COLO829 (cell line): ENCODE measurements around the gene FAM117A.

Experiments
- DNase-seq: peaks from one replicate; pipeline ENCODE4 v3.0.0; 2012; ENCODE audit warnings: low spot score

The FAM117A gene

GRCh38 chr17:49763735-49764558 is at the start of gene FAM117A:
FAM117A (minus strand) TSS chr17:49764131; CDS start chr17:49764087, 44 bp downstream.
- peak; percentile 100 for DNase-seq

GRCh38 chr17:49809056-49809455 is 45.1 kb upstream of the FAM117A start:
- DNase-seq: no peak

GRCh38 chr17:49798738-49799137 is 34.8 kb upstream of the FAM117A start:
- DNase-seq: no peak

- DNase-seq: peak; percentile 18
Observed at GRCh38 chr17:49798182-49798581, 34.3 kb upstream of the FAM117A start.

GRCh38 chr17:49795372-49795771 is 31.4 kb upstream of the FAM117A start:
- DNase-seq: no peak

GRCh38 chr17:49793309-49793708 is 29.4 kb upstream of the FAM117A start:
- no peak for DNase-seq

GRCh38 chr17:49789243-49789578 is 25.3 kb upstream of the FAM117A start:
- DNase-seq: no peak

- peak; percentile 89 for DNase-seq
Observed at GRCh38 chr17:49788478-49789242, 24.7 kb upstream of the FAM117A start, which contains the start of gene KAT7. KAT7 (plus strand) TSS chr17:49788681; CDS start chr17:49788835, 154 bp downstream.

GRCh38 chr17:49787884-49788477 is 24.1 kb upstream of the FAM117A start:
- DNase-seq: no peak

- no peak for DNase-seq
Observed at GRCh38 chr17:49784636-49785035, 20.7 kb upstream of the FAM117A start.

- no peak for DNase-seq
Observed at GRCh38 chr17:49783791-49784190, 19.9 kb upstream of the FAM117A start.

- no peak for DNase-seq
Observed at GRCh38 chr17:49783071-49783715, 19.3 kb upstream of the FAM117A start.

GRCh38 chr17:49779739-49780231 is 15.9 kb upstream of the FAM117A start:
- DNase-seq: no peak

- no peak for DNase-seq
Observed at GRCh38 chr17:49779156-49779738, 15.3 kb upstream of the FAM117A start.

GRCh38 chr17:49777563-49777962 is 13.6 kb upstream of the FAM117A start:
- no peak for DNase-seq

GRCh38 chr17:49776551-49777300 is 12.8 kb upstream of the FAM117A start:
- DNase-seq: no peak

GRCh38 chr17:49775546-49776260 is 11.8 kb upstream of the FAM117A start:
- DNase-seq: no peak

- DNase-seq: no peak
Observed at GRCh38 chr17:49766918-49767530, 3.1 kb upstream of the FAM117A start.

- no peak for DNase-seq
Observed at GRCh38 chr17:49764559-49765180, 739 bp upstream of the FAM117A start.
